Right kidney (tissue), 9 donors: Measurements from ENCODE around the gene SP7.
"Not testable (repeated sequence)": the region's sequence is repeated elsewhere in the genome, so short reads cannot be mapped to it uniquely, and the experiment has no call there.

ENCODE experiments used
- DNase-seq: peaks from one replicate; pipeline ENCODE4 v3.0.0-alpha.2; 2016
- long read RNA-seq, 8 donors: transcript quantifications; one replicate each; lab custom pipeline, GENCODE V29; 2026

The SP7 gene
- long read RNA-seq, donor 1: 0 reads
- long read RNA-seq, donor 2: 0 reads
- long read RNA-seq, donor 3, partial matches to known transcripts: 27 of 27 reads
- long read RNA-seq, donor 3, other reads (novel, unspliced or antisense): 0 of 27 reads
- long read RNA-seq, donor 4: 0 reads
- long read RNA-seq, donor 5, partial matches to known transcripts: 1,043 of 1,338 reads
- long read RNA-seq, donor 5, other reads (novel, unspliced or antisense): 295 of 1,338 reads
- long read RNA-seq, donor 6: 0 reads
- long read RNA-seq, donor 7, partial matches to known transcripts: 191 of 281 reads
- long read RNA-seq, donor 7, other reads (novel, unspliced or antisense): 90 of 281 reads
- long read RNA-seq, donor 8, partial matches to known transcripts: 241 of 293 reads
- long read RNA-seq, donor 8, other reads (novel, unspliced or antisense): 52 of 293 reads

DNA sequence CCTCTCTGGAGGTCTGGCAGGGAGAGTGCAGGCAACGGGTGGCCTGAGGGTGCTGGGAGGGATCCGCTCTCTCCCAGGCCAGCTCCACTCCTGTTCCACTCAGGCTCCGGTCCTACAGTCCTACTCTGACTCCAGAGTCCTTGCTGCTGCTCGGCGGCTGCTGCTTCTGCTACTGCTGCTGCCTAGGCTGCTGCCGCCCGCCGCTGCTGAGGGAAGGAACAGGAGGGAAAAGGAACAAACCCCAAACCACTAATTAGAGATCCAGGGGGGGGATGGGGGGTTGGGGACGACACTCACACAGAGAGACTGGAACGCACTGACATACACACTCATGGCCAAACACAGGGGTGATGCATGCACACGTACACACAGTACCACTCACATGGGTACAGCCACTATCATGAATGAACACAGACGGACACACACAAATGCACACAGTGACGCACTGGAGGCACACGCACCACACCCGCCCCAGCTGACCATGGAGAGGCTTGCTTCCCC, at the start of gene SP7:
SP7 (minus strand) TSS at position 174 of the 501 bp plus-strand sequence. CDS start 708 bp downstream, outside the sequence.
- DNase-seq: no peak

DNA sequence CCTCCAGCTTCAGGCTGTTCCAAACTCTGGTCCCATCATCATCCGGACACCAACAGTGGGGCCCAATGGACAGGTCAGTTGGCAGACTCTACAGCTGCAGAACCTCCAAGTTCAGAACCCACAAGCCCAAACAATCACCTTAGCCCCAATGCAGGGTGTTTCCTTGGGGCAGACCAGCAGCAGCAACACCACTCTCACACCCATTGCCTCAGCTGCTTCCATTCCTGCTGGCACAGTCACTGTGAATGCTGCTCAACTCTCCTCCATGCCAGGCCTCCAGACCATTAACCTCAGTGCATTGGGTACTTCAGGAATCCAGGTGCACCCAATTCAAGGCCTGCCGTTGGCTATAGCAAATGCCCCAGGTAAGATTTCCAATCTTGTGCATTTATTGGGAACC, 47.1 kb upstream of the SP7 start:
- no peak for DNase-seq

DNA sequence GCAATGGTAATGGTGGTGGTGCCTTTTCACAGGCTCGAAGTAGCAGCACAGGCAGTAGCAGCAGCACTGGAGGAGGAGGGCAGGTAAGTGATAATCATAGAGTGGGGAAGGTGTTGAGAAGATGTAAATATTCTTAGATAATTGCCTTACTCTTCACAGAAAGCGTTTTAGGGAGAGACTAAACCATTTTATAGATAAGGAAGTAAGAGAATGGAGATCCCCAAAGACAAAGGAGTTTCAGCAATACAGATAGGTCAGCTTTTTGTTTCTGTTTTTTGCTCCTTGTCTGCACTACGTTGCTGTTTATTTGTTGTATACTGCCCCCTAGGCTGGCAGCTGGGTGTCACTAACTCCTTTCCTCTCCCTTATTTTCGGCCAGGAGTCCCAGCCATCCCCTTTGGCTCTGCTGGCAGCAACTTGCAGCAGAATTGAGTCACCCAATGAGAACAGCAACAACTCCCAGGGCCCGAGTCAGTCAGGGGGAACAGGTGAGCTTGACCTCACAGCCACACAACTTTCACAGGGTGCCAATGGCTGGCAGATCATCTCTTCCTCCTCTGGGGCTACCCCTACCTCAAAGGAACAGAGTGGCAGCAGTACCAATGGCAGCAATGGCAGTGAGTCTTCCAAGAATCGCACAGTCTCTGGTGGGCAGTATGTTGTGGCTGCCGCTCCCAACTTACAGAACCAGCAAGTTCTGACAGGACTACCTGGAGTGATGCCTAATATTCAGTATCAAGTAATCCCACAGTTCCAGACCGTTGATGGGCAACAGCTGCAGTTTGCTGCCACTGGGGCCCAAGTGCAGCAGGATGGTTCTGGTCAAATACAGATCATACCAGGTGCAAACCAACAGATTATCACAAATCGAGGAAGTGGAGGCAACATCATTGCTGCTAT, 45.8 kb upstream of the SP7 start:
- DNase-seq: no peak

DNA sequence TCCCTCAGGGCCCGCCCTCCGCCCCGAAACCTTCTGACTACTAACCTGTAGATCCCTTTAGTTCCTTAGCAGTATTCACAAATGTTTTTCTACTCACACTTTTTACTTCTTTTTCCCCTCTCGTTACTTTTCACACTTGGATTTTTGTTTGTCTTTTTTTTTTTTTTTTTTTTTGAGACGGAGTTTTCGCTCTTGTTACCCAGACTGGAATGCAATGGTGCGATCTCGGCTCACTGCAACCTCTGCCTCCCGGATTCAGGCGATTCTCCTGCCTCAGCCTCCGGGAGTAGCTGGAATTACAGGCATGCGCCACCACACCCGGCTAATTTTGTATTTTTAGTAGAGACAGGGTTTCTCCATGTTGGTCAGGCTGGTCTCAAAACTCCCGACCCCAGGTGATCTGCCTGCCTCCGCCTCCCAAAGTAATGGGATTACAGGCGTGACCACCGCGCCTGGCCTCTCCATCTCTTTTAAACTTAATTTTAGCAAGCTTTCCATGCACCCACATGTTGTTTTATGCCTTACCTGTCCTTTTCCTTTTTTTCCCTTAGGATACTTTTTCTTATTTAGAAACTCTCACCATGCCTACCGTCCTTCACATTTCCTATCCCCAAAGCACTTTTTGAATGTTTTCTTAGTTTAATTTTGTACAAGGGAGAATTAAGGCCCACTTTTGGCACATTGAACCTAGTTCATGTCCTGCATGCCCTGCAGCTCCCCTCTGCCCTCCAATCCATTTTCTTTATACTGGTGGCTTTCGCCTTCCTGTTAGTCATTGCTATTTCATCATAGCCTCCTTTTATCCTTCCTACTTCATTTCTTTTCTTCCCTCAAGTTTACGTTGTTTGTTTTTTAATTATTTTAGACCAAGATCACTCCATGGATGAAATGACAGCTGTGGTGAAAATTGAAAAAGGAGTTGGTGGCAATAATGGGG, 44.9 kb upstream of the SP7 start:
- DNase-seq: peak; percentile 66

DNA sequence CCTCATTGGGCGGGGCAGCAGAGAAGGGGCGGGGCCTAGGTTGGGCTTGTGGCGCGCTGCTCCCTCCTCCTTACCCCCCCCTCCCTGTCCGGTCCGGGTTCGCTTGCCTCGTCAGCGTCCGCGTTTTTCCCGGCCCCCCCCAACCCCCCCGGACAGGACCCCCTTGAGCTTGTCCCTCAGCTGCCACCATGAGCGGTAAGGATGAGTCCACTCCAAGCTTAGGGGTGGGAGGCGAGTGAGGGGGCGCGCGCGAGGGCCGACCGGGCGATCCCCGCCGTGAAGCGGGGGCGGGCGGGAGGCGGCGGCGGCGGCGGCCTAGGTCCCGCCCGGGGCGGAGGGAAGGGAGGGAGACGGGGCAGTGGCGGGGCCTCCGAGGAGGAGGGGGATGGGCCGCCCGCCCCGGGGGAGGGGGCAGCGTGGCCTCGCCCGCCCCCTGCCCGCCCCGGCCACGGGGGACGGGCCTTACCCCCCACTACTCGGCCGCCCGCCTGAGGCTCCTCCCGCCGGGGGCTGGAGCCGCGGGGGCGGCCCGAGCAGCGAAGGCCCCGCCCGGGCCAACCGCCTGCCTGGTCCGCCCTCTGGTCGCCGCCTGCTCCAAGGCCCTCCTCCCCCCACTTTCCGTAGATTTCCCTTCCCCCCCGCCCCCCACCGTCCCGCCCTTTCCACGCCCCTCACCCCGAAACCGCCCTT, 44.1 kb upstream of the SP7 start, which contains the start of gene SP1:
SP1 (plus strand) TSS at position 73 of the 690 bp plus-strand sequence; CDS start at position 189, 116 bp downstream.
- DNase-seq: no peak

DNA sequence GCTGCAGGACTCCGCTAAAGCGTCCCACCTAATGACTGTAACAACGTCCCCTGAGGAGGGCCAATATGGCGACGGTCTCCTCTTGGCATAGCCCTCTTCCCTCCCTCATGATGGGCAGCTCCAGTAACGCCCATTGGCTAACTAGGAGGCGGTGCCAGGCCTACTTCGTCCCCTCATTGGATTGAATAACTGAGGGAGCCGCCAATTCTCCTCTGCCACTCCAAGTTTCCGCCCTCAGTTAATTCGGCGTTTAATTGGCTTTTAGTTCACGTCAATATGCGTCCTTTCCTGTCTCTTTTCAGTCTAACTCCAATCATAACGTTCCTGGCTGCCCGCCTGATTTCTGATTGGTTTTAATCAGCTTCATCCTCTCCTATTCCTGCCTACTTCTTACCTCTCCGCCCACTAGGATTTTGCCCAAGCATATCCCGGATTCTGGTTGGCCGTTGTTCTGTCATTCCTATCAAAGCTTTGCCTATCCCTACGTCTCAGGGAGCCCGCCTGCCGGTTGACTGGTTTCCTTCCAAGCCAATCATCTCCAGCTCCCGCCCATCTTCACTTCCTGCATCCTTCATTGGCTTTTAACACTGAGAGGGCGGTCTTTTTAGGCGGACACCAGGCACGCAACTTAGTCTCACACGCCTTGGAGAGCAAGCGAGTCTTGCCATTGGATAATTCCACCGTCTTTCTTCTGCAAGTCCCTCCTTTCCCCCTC, 43.4 kb upstream of the SP7 start:
- DNase-seq: peak; percentile 91

DNA sequence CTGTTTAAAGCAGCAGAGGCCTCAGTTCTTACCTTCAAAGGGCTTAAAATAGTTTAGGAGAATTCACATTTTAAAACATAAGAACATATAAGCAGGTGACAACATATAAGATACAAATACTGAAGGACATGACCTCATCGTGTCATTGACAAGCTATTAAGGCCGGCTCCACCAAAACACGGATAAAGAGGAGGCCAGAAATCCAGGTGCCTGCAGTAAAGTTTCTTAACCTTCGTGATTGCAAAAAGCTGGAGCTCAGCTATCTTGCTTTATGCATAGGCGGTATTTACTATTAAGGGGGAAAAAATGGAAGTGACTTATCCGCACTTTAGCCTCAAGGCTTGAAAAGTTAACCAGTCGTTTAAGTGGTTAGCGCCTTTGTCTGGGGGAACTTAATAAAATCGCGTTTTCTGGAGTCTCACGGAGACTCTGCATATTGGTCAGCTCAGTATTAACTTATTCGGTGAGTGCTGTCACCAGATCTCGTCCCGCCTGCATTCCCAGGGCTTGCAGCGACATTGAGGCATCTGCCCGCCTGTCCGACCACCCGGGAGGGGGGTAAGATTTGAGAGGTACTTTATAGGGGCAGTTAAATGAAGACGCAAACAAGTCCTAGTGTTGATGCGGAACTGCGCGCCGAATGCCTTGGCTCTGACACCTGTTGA, 42.7 kb upstream of the SP7 start:
- DNase-seq: no peak

DNA sequence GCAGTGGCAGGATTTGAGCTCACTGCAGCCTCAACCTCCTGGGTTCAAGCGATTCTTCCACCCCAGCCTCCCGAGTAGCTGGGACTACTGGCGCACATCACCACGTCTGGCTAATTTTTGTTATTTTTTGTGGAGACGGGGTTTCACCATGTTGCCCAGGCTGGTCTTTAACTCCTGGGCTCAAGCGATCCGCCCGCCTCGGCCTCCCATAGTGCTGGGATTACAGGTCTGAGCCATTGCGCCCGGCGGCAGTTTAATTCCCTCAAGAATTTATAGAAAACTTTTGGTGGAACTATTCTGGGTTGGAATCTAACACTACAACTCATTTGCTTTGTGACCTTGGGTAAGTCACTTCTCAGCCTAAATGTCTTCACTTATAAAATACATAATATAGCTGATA, 42.1 kb upstream of the SP7 start:
- no peak for DNase-seq

DNA sequence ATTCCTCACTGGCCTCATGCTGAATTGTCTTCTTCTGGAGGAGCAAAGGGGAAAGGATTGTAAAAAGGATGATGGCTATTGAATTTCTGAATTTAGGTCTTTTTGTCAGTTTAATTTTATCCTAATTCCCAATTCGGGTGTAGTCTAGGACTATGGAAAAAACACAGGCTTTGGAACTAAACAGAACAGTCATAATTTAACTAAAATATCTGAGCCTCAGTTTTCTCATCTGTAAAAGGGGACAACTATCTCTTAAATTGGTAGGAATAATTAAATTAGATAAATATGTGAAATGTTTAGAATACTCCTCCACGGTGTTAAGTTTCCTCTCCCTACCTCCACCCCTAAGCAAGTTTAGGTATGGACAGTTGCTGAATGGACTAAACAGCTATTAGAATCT, 40.6 kb upstream of the SP7 start:
- DNase-seq: no peak

DNA sequence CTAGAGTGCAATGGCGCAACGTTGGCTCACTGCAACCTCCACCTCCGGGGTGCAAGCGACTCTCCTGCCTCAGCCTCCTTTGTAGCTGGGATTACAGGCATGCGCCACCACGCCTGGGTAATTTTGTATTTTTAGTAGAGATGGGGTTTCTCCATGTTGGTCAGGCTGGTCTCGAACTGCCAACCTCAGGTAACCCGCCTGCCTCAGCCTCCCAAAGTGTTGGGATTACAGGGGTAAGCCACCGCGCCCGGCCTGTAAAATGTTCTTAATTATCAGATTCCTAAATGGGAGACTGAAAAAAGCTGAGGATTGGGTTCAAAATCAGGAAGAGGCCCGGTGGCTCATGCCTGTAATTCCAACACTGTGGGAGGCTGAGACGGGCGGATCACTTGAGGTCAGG, 38.1 kb upstream of the SP7 start:
- DNase-seq: not testable (repeated sequence)

DNA sequence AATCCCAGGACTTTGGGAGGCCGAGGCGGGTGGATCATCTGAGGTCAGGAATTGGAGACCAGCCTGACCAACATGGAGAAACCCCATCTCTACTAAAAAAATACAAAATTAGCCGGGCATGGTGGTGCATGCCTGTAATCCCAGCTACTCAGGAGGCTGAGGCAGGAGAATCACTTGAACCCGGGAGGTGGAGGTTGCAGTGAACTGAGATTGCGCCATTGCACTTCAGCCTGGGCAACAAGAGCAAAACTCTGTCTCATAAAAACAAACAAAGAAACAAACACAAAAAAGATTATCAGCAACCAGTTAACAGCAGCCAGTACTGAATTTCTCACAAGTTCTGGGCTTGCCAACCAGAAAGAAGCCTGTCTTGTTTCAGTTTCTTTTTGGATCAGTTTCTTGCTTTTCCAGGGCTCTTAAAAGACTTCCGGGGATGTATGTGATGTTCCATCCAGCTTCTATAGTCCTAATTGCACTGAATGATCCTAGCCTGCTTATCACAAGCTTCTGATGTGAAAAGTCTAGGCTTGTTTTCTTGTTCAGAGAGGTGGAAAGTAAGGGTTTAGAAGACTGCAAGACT, 37.5 kb upstream of the SP7 start:
- not testable (repeated sequence) for DNase-seq

DNA sequence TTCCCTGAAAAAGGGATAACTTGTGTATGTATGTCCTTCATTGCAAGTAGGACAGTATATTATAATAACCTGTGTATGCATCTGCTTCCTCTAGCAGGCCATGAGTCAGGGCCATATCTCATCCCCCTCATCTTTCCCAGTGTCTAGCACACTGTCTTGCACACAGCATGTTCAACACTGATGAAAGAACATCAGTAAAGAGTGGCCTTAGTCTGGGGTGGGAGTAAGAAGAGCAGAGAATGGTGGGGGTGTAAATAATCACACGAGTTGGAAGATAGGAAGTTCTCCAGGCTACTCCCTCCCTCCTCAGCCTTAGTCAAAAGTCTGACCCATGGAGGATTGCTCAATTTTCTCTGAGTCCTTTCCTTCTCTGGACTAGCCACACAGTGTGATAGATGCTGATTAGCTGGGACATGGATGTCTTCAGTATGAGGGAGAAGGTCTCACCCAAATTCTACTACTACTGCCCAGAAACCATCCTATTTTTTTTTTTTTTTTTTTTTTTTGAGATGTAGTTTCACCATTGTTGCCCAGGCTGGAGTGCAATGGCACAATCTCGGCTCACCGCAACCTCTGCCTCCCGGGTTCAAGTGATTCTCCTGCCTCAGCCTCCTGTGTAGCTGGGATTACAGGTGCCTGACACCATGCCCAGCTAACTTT, 29.2 kb upstream of the SP7 start:
- no peak for DNase-seq

DNA sequence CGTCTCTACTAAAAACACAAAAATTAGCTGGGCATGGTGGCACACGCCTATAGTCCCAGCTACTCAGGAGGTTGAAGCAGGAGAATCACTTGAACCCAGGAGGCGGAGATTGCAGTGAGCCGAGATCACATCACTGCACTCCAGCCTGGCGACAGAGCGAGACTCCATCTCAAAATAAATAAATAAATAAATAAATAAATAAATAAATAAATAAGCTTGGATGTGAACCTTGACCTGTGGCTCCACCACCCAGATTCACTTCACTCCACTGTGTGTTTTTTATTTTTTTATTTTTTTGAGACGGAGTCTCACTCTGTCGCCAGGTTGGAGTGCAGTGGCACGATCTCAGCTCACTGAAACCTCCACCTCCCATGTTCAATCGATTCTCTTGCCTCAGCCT, 25.5 kb upstream of the SP7 start:
- not testable (repeated sequence) for DNase-seq

DNA sequence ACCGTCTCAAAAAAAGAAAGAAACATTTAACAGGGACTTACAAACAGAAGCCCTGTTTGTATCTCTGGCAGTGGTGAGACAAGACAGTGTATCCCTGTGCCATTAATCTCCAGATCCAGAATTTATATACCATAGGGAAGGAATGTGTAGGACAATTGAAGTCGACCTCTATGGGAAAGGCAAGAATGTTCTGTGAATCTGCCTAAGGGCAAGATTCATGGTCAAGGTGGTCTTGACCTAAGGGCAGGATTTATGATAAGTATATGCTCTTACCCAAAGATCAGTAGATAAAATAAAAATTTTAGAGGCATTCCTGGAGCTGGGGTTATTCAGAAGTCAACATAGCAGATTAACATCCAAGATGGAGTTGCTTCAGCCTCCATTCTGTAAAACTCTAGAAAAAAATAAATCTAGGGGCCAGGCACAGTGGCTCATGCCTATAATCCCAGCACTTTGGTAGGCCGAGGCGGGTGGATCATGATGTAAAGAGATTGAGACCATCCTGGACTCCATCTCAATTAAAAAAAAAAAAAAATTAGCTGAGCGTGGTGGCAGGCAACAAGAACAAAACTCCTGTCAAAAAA, 22.8 kb upstream of the SP7 start:
- DNase-seq: no peak

DNA sequence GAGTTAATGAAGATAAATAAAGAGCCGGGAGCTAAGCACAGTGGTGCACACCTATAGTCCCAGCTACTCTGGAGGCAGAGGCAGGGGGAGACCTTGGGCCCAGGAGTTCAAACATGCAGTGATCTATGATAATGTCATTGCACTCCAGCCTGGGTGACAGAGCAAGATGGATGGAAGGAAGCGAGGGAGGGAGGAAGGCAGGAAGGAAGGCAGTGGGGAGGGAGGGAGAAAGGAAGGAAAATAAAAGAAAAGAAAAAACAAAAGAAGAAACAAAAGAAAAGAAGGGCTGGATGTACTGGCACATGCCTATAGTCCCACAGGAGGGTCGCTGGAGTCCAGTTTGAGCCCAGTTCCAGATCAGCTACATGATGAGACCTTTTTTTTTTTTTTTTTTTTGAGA, 19.0 kb upstream of the SP7 start:
- no peak for DNase-seq

DNA sequence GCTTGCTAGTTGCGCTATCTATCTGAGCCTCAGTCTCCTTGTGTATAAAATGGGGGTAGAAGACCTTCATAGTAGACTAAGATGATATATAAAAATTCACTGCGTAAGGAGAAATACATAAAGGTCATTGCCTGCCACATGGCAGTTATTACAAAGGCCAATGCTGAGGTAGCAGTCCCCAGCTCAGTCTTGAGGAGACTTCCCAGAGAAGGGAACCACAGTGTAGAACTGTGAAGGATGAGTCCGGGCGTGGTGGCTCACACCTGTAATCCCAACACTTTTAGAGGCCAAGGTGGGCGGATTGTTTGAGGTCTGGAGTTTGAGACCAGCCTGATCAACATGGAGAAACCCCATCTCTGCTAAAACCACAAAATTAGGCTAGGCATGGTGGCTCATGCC, 17.1 kb upstream of the SP7 start:
- no peak for DNase-seq

DNA sequence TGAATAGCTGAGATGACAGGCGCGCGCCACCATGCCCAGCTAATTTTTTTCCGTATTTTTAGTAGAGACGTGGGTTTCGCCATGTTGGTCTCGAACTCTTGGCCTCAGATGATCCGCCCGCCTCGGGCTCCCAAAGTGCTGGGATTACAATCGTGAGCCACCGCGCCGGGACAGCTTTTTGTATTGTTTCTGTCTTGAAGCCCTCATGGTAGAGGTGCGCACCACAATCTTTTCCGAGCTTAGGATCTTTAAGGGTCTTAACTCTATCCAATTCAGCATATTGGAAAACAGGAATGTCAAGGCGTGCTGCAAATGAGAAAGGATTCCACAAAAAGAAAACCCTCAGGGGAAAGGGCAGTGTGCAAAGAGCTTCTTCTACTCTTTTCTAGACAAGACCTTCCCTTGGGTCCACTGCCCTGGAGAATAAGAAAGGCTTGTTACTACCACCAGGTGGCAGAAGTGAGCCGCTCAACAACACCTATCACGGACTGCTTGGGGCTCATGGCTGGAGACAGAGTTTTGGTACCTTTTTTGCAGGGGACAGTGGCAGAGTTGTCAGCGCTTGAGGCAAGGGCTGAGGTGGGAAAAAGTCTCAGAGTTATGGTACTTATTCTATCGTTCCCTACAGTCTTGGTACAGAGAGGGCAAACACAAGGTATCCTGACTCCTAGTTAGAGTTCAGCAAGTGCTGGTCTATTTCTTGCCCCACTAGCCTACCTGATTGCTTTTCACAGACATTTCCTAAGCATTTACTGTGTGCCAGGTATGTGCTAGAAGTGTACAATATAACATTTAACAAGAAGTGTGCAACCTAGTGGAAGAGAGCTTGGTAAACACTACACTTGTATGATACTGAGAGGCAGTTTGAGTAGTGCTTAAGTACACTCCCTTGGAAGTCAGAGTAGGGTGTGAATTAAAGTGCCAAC, 16.4 kb upstream of the SP7 start:
- peak; percentile 74 for DNase-seq

DNA sequence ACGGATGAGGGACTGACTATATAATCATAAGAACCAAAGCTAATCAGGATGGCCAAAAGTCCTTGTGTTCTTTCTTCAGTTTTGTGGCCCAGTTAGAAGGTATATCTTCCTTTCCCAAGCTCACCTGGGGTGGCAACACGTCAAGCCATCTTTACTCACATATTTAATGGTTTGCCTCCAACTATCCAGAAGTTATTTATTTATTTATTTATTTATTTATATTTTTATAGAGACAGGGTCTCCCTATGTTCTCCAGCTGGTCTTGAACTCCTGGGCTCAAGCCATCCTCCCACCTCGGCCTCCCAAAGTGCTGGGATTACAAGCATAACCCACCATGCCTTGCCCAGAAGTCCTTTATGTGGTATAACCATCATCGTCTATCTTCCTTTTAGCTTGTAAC, 11.8 kb upstream of the SP7 start:
- no peak for DNase-seq
